GM18508 (cell line): Measurements from ENCODE around the gene IRX5.

Source experiments
- ATAC-seq: cut with Tn5 transposase; IDR thresholded peaks from one replicate; pipeline ENCODE4 v1.9.1; 2021; ENCODE audit warnings: moderate number of reproducible peaks; ENCODE audit not compliant: insufficient read depth, unreplicated experiment

The IRX5 gene

GRCh38 chr16:54942353-54942943, 11.8 kb downstream of the IRX5 start:
- no peak for ATAC-seq

- no peak for ATAC-seq
Observed at GRCh38 chr16:54944002-54944401, 13.3 kb downstream of the IRX5 start.

- ATAC-seq = no peak
Observed at GRCh38 chr16:54945063-54945462, 14.4 kb downstream of the IRX5 start.

GRCh38 chr16:54946909-54947308, 16.2 kb downstream of the IRX5 start:
- ATAC-seq = no peak

- no peak for ATAC-seq
Observed at GRCh38 chr16:54947616-54948015, 17.0 kb downstream of the IRX5 start.

- no peak for ATAC-seq
Observed at GRCh38 chr16:54952195-54952594, 21.5 kb downstream of the IRX5 start.

GRCh38 chr16:54953461-54953860, 22.8 kb downstream of the IRX5 start:
- ATAC-seq = no peak

- no peak for ATAC-seq
Observed at GRCh38 chr16:54954220-54954619, 23.6 kb downstream of the IRX5 start.

- ATAC-seq = no peak
Observed at GRCh38 chr16:54955757-54956156, 25.1 kb downstream of the IRX5 start.

GRCh38 chr16:54957403-54958166, 26.9 kb downstream of the IRX5 start:
- ATAC-seq = no peak

- ATAC-seq = no peak
Observed at GRCh38 chr16:54962045-54962444, 31.4 kb downstream of the IRX5 start.

- ATAC-seq = no peak
Observed at GRCh38 chr16:54964239-54964638, 33.6 kb downstream of the IRX5 start.

- no peak for ATAC-seq
Observed at GRCh38 chr16:54965464-54965863, 34.8 kb downstream of the IRX5 start.

- ATAC-seq = no peak
Observed at GRCh38 chr16:54968011-54968410, 37.3 kb downstream of the IRX5 start.

- no peak for ATAC-seq
Observed at GRCh38 chr16:54968784-54969183, 38.1 kb downstream of the IRX5 start.

GRCh38 chr16:54970016-54970415, 39.4 kb downstream of the IRX5 start:
- ATAC-seq = no peak

GRCh38 chr16:54974367-54974766, 43.7 kb downstream of the IRX5 start:
- no peak for ATAC-seq

GRCh38 chr16:54976651-54977200, 46.1 kb downstream of the IRX5 start:
- no peak for ATAC-seq

GRCh38 chr16:54977211-54977610, 46.5 kb downstream of the IRX5 start:
- no peak for ATAC-seq

GRCh38 chr16:54980821-54981220, 50.2 kb downstream of the IRX5 start:
- ATAC-seq = no peak
